Measurements from ENCODE around the gene FNBP1.
"Not testable (repeated sequence)": the region's sequence is repeated elsewhere in the genome, so short reads cannot be mapped to it uniquely, and the experiment has no call there.

FNBP1 gene

DNA sequence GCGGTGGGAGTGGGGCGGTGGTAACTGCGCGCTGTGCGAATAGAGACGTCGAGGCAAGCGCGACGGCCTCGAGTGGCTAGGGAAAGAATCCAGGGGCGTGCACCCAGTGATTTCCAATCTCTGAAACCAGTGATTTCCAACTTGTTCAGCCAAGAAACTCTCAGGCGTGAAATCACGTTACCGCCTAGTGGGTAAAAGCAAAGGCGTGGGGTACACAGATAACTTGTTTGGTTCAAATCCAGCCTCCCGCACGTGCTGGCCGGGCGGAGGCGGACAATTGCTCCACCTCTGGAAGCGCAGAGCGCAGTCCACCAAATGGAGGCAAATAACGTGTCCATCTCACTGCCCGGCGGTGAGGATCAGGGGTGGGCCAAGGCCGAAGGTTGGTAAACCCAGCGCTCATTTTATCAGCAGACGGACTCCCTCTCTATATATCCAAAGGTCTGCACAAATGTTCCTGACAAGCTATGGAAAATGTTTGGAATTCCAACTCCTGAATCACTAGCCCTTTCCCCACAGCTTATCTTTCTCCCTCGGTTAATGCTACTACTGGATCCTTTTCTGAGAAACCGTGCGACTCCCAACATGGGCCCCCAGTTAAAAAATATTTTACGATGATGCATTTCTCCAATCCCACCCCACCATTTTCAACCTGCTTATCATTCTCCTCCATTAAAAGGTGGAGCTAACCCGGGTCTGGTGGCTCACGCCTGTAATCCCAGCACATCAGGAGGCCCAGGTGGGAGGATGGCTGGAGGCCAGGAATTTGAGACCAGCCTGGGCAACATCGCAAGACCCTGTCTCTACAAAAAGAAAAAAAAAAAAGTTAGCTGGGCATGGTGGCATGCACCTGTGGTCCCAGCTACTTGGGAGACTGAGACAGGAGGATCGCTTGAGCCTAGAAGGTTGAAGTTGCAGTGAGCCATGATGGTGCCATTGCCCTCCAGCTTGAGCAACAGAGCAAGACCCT, 950 bp upstream of the FNBP1 start:
- DNase-seq: no peak

DNA sequence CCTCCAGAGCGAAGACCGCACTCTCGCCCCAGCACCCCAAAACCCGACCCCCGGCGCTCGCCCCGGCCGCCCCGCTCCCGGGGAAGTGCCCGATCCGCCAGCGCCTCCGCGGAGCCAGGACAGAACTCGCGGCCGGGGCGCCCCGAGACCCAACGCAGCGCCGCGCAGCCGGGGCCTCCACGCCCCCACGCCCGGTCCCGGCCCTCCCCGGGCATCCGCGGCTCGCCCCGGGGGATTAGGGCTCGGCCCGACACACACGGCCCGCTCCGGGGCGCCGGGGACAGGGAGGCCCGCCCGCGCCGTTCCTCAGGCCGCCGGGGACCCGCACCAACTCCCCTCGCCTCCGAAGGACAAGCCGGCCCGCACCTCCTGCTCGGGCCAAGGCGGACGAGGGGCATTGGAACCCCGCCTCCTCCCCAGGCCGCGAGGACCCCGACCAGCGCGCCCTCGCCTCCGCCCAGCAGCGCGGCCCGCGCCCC, 544 bp downstream of the FNBP1 start:
- no peak for DNase-seq

DNA sequence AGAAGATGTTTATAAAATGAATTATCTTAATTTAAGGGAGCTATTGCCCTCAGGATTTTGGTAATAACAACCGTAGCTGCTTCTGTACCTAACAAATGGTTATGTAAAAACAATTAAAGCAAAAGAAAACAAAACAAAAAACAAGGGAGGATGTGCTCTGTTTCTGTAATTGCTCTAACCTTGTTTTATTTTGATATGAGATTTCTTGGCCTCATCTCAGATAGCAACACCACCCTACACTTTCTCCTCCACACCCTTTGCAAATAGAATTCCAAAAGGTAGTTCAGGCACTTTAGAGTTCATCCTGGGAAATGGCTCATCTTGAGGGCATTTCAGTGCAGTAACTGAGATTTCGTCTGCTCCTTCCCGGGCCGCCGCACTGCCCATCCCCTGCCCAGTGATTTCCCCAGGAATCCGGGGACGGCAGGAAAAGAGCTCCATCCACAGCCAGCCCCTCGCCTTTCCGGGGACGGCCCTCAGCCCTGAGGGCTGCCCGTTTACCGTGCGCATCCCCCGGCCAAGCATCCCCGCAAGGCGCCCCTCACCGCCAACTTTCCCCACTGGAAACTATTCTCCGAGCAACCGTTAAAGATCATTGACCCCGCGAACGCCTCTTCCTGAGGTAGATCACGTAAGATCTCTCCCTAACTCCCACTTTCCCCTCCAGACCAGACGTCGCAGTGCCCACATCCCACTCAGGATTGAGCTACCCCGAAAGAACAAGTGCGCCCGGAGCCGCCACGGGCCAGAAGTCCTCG, 1.2 kb downstream of the FNBP1 start:
- no peak for DNase-seq

DNA sequence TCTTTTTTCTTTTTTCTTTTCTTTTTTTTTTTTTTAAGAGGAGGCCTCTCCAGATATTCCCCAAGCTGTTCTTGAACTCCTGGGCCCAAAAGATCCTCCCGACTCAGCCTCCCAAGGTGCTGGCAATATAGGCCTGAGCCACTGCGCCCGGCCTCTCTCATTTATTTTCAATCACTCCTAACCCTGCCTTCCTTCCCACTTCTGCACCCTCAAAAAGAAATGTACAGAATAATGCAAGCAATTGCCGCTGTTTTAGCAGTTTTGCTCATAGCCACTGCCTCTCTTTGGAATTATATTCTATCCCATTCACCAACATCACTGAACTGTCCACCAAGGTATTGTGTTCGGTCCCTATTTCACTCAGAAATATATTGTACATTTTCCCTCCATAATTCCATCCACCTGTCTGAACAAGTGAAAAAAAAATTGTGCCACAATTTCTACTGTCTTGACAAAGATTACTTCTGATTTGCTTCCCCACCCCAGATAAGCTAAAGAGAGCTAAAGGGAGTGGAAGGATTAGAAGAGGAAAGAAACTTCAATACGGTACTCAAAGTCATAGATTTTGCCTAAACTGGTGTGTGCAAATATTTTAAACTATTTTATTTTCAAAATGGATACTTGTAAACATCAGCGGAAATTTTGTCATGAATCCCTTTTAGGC, 1.9 kb downstream of the FNBP1 start:
- DNase-seq: no peak

DNA sequence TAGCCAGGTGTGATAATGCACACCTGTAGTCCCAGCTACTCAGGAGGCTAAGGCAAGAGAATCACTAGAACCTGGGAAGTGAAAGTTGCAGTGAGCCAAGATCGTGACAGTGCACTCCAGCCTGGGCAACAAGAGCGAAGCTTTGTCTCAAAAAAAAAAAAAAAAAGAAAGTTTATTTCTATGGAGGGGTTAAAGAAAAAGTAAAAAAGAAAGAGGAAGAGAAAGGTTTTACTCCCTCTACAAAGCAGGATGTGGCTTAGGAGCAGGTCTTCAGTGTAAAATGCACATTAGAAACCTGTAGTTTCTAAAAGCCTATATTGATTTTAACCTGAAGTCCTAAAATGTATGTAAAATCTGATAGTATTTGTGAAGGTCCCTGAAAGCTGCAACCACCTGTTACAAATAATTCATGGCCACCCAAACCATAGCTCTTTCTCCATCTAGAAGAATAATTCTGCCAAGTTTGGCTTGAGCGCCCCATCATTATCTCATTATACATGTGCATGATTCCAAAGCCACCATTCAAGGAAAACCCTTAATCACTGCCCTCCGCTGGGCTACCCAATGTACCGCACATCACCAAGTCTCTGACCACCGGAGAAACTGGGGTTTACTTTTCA, 3.4 kb downstream of the FNBP1 start:
- no peak for DNase-seq

DNA sequence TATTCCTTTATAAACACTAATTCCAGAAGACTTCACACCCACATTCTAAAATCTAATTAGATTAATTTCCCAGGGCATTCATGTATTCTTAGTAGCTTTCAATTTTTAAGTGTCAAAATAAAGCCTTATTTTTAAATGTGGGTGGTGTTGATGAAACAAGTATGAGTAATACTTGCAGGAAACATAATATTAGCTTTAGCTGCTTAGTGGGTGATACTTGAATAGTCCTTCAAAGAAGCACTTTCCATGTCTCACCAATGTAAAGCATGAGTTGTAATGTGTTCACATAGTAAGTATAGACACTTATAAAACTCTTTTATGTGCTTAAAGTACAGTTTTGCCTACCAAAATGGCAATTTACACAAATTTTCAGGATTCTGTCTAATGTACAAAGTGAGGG, 6.9 kb downstream of the FNBP1 start:
- DNase-seq: no peak

DNA sequence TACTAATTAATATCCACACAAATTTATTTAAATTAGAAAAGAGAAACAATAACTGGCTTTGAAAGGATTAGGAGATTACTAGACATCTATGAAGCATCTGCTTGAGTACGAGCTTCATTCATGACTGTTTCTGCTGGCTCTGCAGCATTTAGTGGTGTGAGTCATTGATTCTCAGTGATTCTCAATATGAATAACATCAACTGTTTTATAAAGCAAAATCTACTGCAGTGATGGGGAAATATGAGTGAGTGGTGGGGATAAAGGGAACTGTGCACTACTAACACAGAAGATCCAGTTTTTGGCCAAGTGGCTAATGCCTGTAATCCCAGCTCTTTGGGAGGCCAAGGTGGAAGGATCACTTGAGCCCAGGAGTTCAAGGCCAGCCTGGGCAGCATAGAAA, 8.4 kb downstream of the FNBP1 start:
- DNase-seq: no peak

DNA sequence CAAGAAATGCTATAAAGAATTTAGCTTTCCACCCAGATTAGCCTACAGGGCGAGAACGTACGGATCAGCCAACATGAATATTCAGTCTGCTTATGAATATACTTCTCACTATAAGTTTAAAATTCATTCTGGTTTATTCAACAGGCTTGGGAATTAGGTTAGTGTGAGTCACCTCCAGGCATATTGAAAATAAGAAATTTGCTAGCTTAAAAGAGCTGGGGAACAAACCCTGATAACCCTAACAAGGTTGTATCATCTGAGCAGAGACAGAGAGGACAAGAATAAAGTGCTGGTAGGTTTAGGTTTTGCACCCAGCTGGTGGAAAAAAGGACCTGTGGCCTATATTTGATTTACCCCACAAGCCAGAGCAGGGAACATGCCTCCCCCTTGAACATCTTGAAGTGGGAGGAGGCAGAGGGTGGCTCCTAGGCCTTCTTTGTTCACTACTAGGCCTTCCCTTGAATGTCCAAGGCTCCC, 12.3 kb downstream of the FNBP1 start:
- DNase-seq: no peak

DNA sequence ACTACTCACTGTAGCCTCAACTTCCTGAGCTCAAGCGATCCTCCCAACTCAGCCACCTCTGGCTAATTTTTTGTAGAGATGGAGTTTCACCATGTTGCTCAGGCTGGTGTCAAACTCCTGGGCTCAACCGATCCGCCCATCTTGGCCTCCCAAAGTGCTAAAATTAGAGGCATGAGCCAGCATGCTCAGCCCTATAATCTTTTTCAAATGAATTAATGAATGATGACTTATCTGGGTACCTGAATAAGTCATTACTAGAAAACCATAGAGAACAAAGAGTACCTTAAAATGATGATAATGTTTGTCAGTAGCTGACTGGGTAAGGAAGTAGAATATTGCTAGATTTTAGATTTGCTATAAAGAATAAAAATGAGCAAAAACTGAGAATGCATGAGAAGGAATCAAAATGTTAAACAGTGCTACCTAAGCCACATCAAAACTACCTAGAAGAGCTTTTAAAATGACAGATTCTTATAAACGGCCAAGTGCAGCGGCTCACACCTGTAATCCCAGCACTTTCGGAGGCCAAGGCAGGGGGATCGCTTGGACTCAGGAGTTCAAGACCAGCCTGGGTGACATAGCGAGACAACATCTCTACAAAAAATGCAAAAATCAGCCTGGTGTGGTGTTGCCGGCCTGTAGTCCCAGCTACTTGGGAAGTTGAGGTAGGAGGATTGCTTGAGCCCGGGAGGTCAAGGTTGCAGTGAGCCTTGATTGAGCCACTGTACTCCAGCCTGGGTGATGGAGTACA, 13.6 kb downstream of the FNBP1 start:
- DNase-seq: no peak

DNA sequence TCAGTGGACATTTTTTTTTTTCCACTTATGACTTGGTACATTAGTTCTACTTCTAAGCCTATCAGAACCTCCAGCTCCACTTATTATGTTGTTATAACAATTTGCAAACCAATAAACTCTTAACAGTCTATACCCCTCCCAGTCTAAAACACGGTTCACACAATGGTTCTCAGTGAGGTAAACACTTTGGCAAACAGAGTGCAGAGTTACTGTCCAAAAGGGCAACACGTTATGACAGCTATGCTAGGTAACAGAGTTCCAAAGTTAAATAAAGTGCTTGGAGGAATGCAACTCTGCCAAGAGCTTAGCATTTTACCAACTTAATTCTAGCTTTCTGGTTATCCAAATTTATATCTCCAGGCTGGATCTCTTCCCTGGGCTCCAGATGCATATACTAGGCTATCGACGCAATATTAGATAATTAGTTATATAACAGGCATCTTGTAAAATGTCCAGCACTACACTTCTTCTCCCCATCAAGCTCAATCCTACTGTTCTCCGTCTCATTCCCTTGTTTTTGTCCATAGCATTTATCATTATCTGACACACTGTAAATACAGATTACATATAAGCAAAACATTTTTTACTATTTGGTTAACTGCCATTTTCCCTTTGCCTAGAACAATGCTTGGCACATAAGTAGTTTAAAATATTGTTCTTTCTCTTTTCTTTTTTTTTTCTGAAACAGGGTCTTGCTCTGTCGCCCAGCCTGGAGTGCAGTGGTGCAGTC, 14.3 kb downstream of the FNBP1 start:
- no peak for DNase-seq

DNA sequence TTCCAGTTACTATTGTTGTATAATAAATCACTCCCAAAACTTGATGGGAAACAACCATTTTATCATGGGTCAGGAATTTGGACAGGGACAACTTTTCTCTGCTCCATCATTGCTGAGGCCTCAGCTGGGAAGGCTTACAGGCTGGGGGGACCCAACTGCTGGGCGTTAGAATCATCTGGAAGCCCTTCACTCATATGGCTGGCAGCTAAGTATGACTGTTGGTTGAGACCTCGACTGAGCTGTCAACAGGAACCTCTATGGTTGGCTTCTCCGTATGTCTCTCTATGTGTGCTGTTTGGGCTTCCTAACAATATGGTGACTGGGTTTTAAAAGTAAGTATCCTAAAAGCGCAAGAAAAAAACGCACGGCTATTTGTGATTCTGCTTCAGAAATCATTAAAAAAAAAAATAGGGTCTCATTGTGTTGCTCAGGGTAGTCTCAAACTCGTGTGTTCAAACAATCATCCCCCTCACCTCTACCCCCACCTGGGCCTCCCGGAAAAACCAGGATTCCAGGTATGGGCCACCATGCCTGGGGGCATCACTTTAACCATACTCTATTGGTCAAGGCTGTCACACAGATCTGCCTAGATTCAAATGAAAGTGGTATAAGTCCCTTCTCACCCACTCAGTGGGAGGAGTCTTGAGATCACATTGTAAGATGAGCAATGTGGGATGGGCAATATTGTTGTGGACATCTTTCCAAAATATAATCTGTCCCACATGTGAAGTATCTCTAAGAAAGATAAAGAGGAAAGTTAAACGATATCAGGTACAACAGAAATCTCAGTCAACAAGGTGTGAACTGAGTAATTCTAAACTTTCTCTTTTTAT, 15.2 kb downstream of the FNBP1 start:
- DNase-seq: no peak

DNA sequence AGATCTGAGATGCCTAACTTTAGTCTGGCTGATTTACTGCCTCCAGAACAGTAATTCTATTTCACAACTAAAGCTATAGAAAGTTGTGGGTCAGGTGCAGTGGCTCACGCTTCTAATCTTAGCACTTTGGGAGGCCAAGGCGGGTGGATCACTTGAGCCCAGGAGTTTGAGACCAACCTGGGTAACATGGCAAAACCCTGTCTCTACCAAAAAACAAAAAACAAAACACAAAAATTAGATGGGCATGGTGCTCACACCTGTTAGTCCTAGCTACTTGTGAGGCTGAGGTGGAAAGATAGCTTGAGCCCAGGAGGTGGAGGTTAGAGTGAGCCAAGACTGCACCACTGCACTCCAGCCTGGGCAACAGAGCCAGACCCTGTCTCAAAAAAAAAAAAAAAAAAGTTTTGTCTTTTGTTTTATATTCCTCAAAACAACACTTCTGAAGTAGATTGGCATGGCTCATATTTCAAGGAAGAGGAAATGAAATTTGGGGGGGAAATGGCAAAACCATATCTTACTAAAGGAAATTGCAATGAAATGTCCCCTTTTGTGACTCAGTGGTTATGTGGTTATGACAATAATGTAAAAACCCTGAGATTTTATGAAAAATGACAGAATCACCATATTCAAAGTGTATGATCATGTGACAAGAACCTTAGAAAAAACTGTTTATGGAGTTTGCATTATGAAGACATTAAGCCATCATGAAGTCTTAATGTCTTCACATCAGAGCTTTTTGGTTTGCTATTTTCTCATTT, 16.2 kb downstream of the FNBP1 start:
- no peak for DNase-seq

DNA sequence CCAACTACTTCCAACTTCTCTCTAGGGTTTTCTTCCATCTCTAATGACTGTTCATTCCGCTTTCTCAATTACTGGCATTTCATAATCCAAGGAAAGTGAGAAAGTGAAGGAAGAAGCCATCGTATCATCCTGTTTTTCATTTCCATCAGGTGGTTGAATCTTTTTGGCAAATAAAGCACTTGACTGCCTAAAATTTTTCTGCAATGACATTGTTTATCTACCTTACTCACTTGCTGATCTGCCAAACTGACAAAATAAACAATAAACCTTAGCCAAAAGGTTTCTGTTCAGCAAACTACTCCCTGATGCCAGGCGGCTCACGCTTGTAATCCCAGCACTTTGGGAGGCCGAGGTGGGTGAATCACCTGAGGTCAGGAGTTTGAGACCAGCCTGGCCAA, 18.4 kb downstream of the FNBP1 start:
- no peak for DNase-seq

DNA sequence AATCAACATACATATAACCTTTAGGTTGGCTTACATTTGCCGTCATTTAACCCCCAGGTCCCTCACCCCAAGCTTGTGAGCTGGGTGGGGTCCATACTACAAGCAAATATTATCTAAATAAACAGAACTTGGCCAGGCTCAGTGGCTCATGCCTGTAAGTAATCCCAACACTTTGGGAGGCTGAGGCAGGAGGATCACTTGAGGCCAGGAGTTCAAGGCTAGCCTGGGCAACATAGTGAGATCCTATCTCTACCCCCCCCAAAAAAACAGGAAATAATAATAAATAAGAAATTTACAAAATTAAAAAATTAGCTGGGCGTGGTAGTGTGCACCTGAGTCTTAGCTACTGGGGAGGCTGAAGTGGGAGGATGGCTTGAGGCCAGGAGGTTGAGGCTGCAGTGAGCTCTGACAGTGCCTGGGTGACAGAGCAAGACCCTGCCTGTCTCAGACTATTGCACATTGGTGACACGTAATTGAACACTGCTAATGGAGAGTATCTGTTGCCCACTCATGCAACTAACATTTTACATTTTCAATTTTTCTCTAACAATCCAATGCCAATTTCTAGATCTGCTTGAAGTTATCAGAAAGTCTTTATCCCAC, 18.9 kb downstream of the FNBP1 start:
- DNase-seq: no peak

DNA sequence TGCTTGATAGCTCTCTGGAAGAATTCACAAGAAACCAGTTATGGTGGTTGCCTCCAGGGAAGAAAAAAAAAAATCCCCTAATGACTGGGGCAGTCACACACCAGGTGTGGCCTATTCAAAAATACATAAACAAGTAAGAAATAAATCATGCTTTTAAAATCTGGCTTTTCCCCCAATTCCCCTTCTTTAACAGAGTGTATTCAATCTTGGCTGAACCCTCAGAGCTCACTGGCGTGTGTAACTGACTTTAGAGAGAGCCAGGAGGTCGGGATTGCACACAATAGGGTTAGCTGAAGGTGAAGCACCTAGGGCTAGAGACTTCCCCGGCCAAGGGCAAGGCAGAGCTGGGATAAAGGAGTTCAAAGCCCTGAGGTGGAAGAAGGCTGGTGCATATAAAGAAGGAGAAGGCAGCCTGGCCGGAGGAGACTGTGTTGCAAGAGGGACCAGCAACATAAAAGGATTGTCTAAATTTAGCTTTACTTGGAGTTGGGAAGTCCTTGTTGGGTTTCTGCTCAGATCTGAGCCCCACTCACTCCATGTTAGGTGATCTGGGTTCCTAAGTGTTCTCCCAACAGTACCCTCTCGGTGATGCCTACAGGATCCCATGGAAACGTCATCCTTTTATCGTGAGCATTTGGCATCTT, 19.7 kb downstream of the FNBP1 start:
- DNase-seq: no peak

DNA sequence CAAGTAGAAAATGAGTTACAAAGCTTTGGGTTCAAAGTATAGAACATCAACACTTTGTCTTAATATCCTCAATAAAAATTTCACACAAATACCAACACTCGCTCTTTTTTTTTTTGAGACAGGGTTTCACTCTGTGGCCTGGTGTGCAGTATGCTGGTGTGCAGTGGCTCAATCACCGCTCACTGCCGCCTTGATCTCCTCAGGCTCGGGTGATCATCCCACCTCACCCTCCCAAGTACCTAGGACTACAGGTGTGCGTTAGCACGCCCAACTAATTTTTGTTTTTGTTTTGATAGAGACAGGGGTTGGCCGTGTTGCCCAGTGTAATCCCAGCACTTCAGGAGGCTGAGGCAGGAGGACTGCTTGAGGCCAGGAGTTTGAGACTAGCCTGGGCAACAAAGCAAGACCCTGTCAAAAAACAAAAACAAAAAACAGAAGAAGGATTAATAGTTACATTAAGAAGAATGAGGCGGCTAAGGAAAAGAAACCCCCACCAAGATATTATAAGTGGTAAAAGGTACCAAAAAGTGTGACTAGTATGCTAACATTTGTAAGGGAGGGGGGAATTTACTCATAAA, 20.3 kb downstream of the FNBP1 start:
- DNase-seq: no peak

DNA sequence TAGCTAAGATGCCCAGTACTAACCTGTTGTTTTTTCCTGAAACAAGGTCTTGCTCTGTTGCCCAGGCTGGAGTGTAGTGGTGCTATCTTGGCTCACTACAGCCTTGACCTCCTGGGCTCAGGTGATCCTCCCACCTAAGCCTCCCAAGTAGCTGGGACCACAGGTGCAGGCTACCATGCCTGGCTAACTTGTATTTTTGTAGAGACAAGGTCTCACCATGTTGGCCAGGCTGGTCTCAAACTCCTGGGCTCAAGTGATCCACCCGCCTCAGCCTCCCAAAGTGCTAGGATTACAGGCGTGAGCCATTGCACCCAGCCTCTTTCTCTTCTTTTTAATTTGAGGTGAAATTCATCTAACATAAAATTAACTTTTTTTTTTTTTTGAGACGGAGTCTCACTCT, 21.1 kb downstream of the FNBP1 start:
- not testable (repeated sequence) for DNase-seq

DNA sequence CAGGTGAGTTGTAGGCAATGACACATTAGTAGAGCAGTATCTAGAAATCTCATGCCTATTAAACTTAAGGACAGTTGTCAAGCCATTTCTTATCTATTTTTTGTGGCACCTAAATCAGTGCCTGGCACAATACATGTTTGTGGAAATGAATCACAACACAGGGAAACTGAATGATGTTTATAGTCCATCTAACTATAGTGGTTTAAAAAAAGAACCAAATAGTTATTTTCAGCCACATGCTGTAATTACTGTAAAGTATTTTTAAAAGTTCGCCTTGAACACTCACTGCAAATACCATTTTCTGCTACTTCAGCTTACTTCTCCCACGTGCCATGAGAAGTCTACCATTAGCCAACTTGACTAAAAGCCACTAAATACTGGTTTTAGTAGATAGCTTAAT, 21.9 kb downstream of the FNBP1 start:
- DNase-seq: no peak

Measured in NCI-H1930 (cell line).